SK-N-SH (cell line): ENCODE results near the gene MRNIP. TPM values are rescaled to one million over a fixed set of nuclear protein-coding genes. Genes with fewer than 3 reads are reported as not detected.

ENCODE experiments used
- CTCF ChIA-PET: fragments of 300-600, 350-600 bp; formaldehyde crosslinking; extraction: SDS; loops from one replicate; lab custom pipeline; 2021; lab: Yijun Ruan, JAX
- POLR2A ChIA-PET: fragments of 350-600 bp; sonication (Branson Sonifier 250); formaldehyde crosslinking; extraction: SDS; loops from one replicate; lab custom pipeline; 2020; ENCODE audit warnings: antibody characterized with exemption, inconsistent platforms; lab: Yijun Ruan, JAX
- DNase-seq: peaks from one replicate; pipeline ENCODE4 v3.0.0; 2012
- H2AFZ ChIP-seq: fragments of 200-600 bp; sonication (generic); 2 replicates; pipeline ENCODE4 v1.8.1; 2016; ENCODE audit warnings: antibody characterized with exemption, mild to moderate bottlenecking, low read depth
- H3F3A ChIP-seq: fragments of 200-600 bp; sonication (generic); replicated peaks from 2 replicates; pipeline ENCODE3; 2016; ENCODE audit warnings: antibody characterized with exemption, mild to moderate bottlenecking; ENCODE audit not compliant: insufficient read depth
- H3K27ac ChIP-seq, 2 experiments: fragments of 200-500 bp in 1 of 2; fragments of 200-600 bp in 1 of 2; sonication (Bioruptor generic) in 1 of 2; sonication (generic), shearing (Covaris generic) in 1 of 2; 2 replicates each; pipeline versions ENCODE4 v1.5.1 to v1.6.1; 2014 to 2016; ENCODE audit warnings: low read depth in 2 of 2, inconsistent platforms in 1 of 2, low read length in 1 of 2, mild to moderate bottlenecking in 1 of 2, mixed read lengths in 1 of 2
- H3K27me3 ChIP-seq: fragments of 200-600 bp; sonication (generic), shearing (Covaris generic); 2 replicates; pipeline ENCODE4 v1.6.1; 2016; ENCODE audit warnings: mixed run types; ENCODE audit not compliant: insufficient read depth
- H3K36me3 ChIP-seq, 2 experiments: fragments of 200-500 bp in 1 of 2; fragments of 200-600 bp in 1 of 2; sonication (Bioruptor generic) in 1 of 2; sonication (generic) in 1 of 2; replicated peaks in 1 of 2; 2 replicates each; pipeline versions ENCODE3 to v1.5.1; 2014 to 2016; ENCODE audit warnings: low read length in 1 of 2, mild to moderate bottlenecking in 1 of 2; ENCODE audit not compliant: insufficient read depth in 2 of 2, control insufficient read depth in 1 of 2
- H3K4me1 ChIP-seq, 2 experiments: fragments of 200-500 bp in 1 of 2; fragments of 200-600 bp in 1 of 2; sonication (Bioruptor generic) in 1 of 2; sonication (generic), shearing (Covaris generic) in 1 of 2; 2 replicates each; pipeline versions ENCODE4 v1.5.1 to v1.6.1; 2014 to 2016; ENCODE audit warnings: low read depth in 1 of 2, low read length in 1 of 2, mixed run types in 1 of 2; ENCODE audit not compliant: insufficient read depth in 2 of 2, control insufficient read depth in 1 of 2
- H3K4me2 ChIP-seq: fragments of 200-600 bp; sonication (generic), shearing (Covaris generic); 2 replicates; pipeline ENCODE4 v1.6.1; 2017; ENCODE audit warnings: mixed run types
- H3K4me3 ChIP-seq, 2 experiments: fragments of 200-500 bp in 1 of 2; fragments of 200-600 bp in 1 of 2; sonication (Bioruptor generic) in 1 of 2; sonication (generic), shearing (Covaris generic) in 1 of 2; 2 replicates each; pipeline versions ENCODE4 v1.5.1 to v1.8.1; 2014 to 2016; ENCODE audit warnings: low read depth in 2 of 2, inconsistent platforms in 1 of 2, low read length in 1 of 2, mild to moderate bottlenecking in 1 of 2, mixed read lengths in 1 of 2, moderate library complexity in 1 of 2
- H3K79me2 ChIP-seq: fragments of 200-600 bp; sonication (generic); 2 replicates; pipeline ENCODE4 v1.8.1; 2017; ENCODE audit warnings: mild to moderate bottlenecking; ENCODE audit not compliant: insufficient read depth
- H3K9ac ChIP-seq: fragments of 200-600 bp; sonication (generic); 2 replicates; pipeline ENCODE4 v1.6.1; 2017; ENCODE audit warnings: mixed run types
- H3K9me2 ChIP-seq: fragments of 200-600 bp; sonication (generic); 2 replicates; pipeline ENCODE4 v1.6.1; 2017; ENCODE audit warnings: mixed run types
- H3K9me3 ChIP-seq: fragments of 200-600 bp; sonication (generic); 2 replicates; pipeline ENCODE4 v1.6.1; 2017; ENCODE audit warnings: mixed run types, mild to moderate bottlenecking, moderate library complexity
- H4K20me1 ChIP-seq: fragments of 200-600 bp; sonication (generic); 2 replicates; pipeline ENCODE4 v1.6.1; 2017; ENCODE audit warnings: mild to moderate bottlenecking, mixed run types; ENCODE audit not compliant: insufficient read depth
- CHD2 ChIP-seq: fragments of 150-350 bp; IDR thresholded peaks from 2 replicates; pipeline ENCODE4 v1.6.1; 2018; ENCODE audit warnings: low read length; ENCODE audit not compliant: partially characterized antibody
- ELF1 ChIP-seq: IDR thresholded peaks from 2 replicates; pipeline ENCODE4 v1.4.0; 2012
- EZH2phosphoT487 ChIP-seq: fragments of 200-600 bp; sonication (generic); IDR thresholded peaks from 2 replicates; pipeline ENCODE4 v1.6.1; 2017; ENCODE audit warnings: low read depth, mixed run types, mild to moderate bottlenecking, antibody characterized with exemption, moderate library complexity, borderline replicate concordance
- FOSL2 ChIP-seq: IDR thresholded peaks from 2 replicates; pipeline ENCODE4 v1.4.0; 2012; ENCODE audit warnings: low read depth, mild to moderate bottlenecking, moderate library complexity, borderline replicate concordance
- FOXM1 ChIP-seq: IDR thresholded peaks from 2 replicates; pipeline ENCODE4 v1.4.0; 2012; ENCODE audit warnings: low read depth, mild to moderate bottlenecking
- GABPA ChIP-seq: IDR thresholded peaks from 2 replicates; pipeline ENCODE4 v1.4.0; 2012; ENCODE audit warnings: low read depth, mild to moderate bottlenecking
- JUND ChIP-seq: IDR thresholded peaks from 2 replicates; pipeline ENCODE4 v1.4.0; 2012
- MAX ChIP-seq: IDR thresholded peaks from 2 replicates; pipeline ENCODE4 v1.4.0; 2012; ENCODE audit warnings: low read depth
- MEF2A ChIP-seq: IDR thresholded peaks from 2 replicates; pipeline ENCODE4 v1.4.0; 2012; ENCODE audit warnings: low read depth, borderline replicate concordance
- MXI1 ChIP-seq: IDR thresholded peaks from 2 replicates; pipeline ENCODE4 v1.6.1; 2012; ENCODE audit warnings: mild to moderate bottlenecking, low read depth, low read length, improper control_type of control experiment
- NRF1 ChIP-seq: IDR thresholded peaks from 2 replicates; pipeline ENCODE4 v1.6.1; 2012; ENCODE audit warnings: low read depth, mild to moderate bottlenecking, low read length
- POLR2AphosphoS5 ChIP-seq: IDR thresholded peaks from 2 replicates; pipeline ENCODE4 v1.6.1; 2012; ENCODE audit warnings: low read depth, low read length
- RAD21 ChIP-seq: IDR thresholded peaks from 2 replicates; pipeline ENCODE4 v1.6.1; 2012; ENCODE audit warnings: mild to moderate bottlenecking, low read length
- RFX5 ChIP-seq: IDR thresholded peaks from 2 replicates; pipeline ENCODE4 v1.6.1; 2012; ENCODE audit warnings: mild to moderate bottlenecking, improper control_type of control experiment, low read length
- TAF1 ChIP-seq: IDR thresholded peaks from 2 replicates; pipeline ENCODE4 v1.6.1; 2012; ENCODE audit warnings: low read depth, mild to moderate bottlenecking, low read length, moderate library complexity, borderline replicate concordance
- TCF12 ChIP-seq: IDR thresholded peaks from 2 replicates; pipeline ENCODE4 v1.4.0; 2012
- TEAD4 ChIP-seq: IDR thresholded peaks from 2 replicates; pipeline ENCODE4 v1.4.0; 2012; ENCODE audit warnings: mild to moderate bottlenecking, borderline replicate concordance; ENCODE audit not compliant: insufficient read depth
- YY1 ChIP-seq: IDR thresholded peaks from 2 replicates; pipeline ENCODE4 v1.4.0; 2012; ENCODE audit warnings: low read depth, mild to moderate bottlenecking
- WGBS: methylation state at CpG from one replicate; pipeline ENCODE4 v1.1.6; 2017; ENCODE audit warnings: low lambda C conversion rate; 5-methylcytosine and 5-hydroxymethylcytosine counted together
- polyA plus RNA-seq, 3 experiments: library from polyadenylated mRNA; depleted of rRNA; stranded (reverse); fragments of >200 nt; gene quantifications; 2 replicates each; pipeline ENCODE4 v1.2.3, GENCODE V29; 2012
- TF ChIP-seq, protein P1 (sequence below): fragments of 150-350 bp; IDR thresholded peaks from 2 replicates; pipeline ENCODE4 v1.6.1; 2017; ENCODE audit warnings: antibody characterized with exemption, low read length, low read depth, borderline replicate concordance

The MRNIP gene
- polyA plus RNA-seq, 1 of the 3 experiments (the other 2 are of a cell fraction), result 32.8 TPM

- DNase-seq, result no peak
- Histone ChIP-seq H3K27ac (no peak overlapping the region), H3K9ac (no peak overlapping the region), H3F3A (peaks cover 4% of the 10 kb centered on the region), H2AFZ (no peak overlapping the region), H3K4me2 (no peak overlapping the region), H3K79me2 (peaks cover 26% of the 10 kb centered on the region), H3K36me3 (peaks cover 0 to 49% of the 10 kb centered on the region in 2 experiments), H3K9me2 (no peaks in the 10 kb centered on the region), H3K4me3 (no peak overlapping the region), H3K9me3 (no peaks in the 10 kb centered on the region), H4K20me1 (peaks cover 21% of the 10 kb centered on the region), H3K4me1 (peaks cover 7 to 22% of the 10 kb centered on the region in 2 experiments; a peak in 3 of 4 replicates), H3K27me3 (no peaks in the 10 kb centered on the region)
- ChIA-PET CTCF (interaction anchor here (8.3 kb wide), 1 partner anchor 36 kb away, joined by 67 read pairs; no protein-coding TSS in a partner anchor), POLR2A (no interaction called here)
- TF ChIP-seq YY1, result no peak
- 98% methylated on average over 31 of the region's 36 CpGs for WGBS
Measured at GRCh38 chr5:179798771-179799643, 59.6 kb downstream of the MRNIP start.

- Histone ChIP-seq H3F3A (peaks cover 4% of the 10 kb centered on the region), H2AFZ (no peak overlapping the region), H3K27me3 (no peaks in the 10 kb centered on the region), H3K4me3 (no peak overlapping the region), H3K4me1 (peaks cover 4 to 15% of the 10 kb centered on the region in 2 experiments; a peak in 3 of 4 replicates), H3K9ac (no peak overlapping the region), H3K9me3 (no peaks in the 10 kb centered on the region), H3K9me2 (no peaks in the 10 kb centered on the region), H3K4me2 (no peak overlapping the region), H3K27ac (no peak overlapping the region), H3K79me2 (peaks cover 21% of the 10 kb centered on the region; the same call in 1 of the 2 replicates), H3K36me3 (peaks cover 0 to 49% of the 10 kb centered on the region in 2 experiments), H4K20me1 (peaks cover 16% of the 10 kb centered on the region)
- ChIA-PET CTCF (interaction anchor here (3.9 to 8.3 kb wide), 2 partner anchors 9 to 35 kb away, joined by 24 to 67 read pairs; partner anchors contain the start of gene MGAT4B), POLR2A (interaction anchor here (1.9 kb wide), 1 partner anchor 21 kb away, joined by 4 read pairs; no protein-coding TSS in a partner anchor)
- 97% methylated on average over 5 of the region's 23 CpGs for WGBS
- DNase-seq, result no peak
- TF ChIP-seq FOXM1 (no peak), GABPA (no peak), RFX5 (no peak), JUND (no peak), MAX (no peak), RAD21 (no peak), FOSL2 (no peak), POLR2AphosphoS5 (no peak), TCF12 (no peak), MXI1 (no peak), EZH2phosphoT487 (no peak), NRF1 (no peak), TEAD4 (no peak), ELF1 (no peak), TAF1 (no peak), CHD2 (no peak), MEF2A (no peak)
- TF ChIP-seq, protein P1, sequence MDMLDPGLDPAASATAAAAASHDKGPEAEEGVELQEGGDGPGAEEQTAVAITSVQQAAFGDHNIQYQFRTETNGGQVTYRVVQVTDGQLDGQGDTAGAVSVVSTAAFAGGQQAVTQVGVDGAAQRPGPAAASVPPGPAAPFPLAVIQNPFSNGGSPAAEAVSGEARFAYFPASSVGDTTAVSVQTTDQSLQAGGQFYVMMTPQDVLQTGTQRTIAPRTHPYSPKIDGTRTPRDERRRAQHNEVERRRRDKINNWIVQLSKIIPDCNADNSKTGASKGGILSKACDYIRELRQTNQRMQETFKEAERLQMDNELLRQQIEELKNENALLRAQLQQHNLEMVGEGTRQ, result no peak
Measured at GRCh38 chr5:179798144-179798770, 60.4 kb downstream of the MRNIP start.
